ENCODE data around the gene NIN.
A peak's percentile ranks its signal among the peaks of the same experiment; 100 is the strongest.

Gene NIN

DNA sequence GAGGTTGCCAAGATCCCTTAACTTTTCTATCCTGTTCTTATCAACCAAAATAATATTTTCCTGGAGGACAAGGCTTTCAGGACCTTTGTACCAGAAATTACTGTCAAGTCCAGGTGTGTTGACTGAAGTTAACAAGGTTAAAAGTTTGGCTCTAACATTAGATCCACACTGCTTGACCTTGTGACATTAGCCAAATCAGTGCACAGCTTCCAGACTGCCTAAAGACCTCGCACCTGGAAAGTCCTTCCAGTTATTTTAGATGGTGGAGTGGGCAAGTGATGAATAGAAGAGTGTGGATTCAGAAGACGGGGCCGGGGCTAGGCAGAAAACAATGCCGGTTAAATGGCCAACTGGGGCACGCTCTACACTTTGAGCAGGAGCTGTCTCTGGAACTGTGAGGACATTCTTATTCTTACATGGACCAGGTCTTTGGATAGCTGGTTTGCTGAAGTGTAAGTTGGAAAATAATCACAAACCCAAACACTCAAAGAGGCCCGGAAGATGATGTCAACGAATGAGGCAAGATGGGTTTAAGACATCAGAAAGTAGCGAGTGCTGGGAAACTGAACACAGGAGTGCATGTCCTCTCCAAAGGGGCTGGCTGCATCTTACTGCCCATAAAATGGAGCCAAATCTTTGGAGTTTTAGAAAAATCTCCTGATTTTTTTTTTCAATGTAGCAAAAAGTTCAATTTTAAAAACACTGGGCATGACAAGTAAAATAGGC, 56.3 kb downstream of the NIN start:
- TF ChIP-seq, protein P1, sequence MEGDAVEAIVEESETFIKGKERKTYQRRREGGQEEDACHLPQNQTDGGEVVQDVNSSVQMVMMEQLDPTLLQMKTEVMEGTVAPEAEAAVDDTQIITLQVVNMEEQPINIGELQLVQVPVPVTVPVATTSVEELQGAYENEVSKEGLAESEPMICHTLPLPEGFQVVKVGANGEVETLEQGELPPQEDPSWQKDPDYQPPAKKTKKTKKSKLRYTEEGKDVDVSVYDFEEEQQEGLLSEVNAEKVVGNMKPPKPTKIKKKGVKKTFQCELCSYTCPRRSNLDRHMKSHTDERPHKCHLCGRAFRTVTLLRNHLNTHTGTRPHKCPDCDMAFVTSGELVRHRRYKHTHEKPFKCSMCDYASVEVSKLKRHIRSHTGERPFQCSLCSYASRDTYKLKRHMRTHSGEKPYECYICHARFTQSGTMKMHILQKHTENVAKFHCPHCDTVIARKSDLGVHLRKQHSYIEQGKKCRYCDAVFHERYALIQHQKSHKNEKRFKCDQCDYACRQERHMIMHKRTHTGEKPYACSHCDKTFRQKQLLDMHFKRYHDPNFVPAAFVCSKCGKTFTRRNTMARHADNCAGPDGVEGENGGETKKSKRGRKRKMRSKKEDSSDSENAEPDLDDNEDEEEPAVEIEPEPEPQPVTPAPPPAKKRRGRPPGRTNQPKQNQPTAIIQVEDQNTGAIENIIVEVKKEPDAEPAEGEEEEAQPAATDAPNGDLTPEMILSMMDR (IDR thresholded peaks at IDR 0.05; ENCODE audit: insufficient read depth, low read depth, low read length, missing control alignments), result no peak

DNA sequence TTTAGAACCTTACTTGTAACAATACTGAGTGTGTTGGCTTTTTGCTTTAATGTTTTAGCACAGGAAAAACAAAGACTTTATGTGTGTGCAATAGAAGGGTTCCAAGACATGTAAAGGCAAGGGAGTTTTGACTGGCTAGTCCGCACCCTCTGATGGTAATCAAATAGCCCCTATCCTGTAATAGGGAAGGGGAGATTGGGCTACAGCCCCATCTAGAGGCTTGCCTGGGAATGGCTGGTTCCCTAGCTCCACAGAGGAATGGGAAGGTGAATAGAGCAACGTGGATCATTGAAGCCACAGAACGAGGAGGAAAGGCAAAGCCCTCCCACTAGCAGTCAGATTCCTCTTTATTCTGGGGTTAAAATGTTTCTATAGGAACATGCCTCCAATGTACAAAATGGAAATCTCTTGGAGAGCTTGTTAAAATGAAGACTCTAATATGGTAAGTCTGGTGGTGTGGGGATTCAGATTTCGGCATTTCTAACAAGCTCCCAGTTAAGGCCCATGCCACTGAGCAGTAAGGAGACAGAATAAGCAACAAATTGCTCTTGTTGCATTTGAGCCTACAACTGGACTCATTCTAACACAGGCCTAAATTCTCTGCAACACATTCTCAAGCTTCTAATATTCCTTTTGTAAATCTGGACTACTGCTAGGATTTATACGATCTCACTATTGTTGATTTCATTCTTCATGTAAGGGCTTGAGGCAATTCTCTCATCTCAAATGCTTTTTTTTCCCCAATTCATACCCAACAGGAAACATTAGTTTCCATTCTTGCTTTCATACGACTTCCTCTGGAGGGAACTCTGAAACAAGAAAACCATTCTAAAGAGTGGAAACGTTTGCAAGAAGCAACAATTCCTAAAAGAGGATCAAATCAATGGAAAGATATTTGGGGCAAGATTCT, 57.1 kb downstream of the NIN start:
- TF ChIP-seq, protein P1 (IDR thresholded peaks at IDR 0.05; ENCODE audit: insufficient read depth, low read depth, low read length, missing control alignments), result peak; percentile 55
- DNase-seq (ENCODE audit: low read depth), result no peak
- H3K4me3 ChIP-seq (ENCODE audit: low read depth, low read length), result no peak overlapping the region

More for the DNA sequence above, 56.3 kb downstream of the NIN start:
- H3K4me3 ChIP-seq (ENCODE audit: low read depth, low read length), result no peak overlapping the region
- DNase-seq (ENCODE audit: low read depth), result no peak

DNA sequence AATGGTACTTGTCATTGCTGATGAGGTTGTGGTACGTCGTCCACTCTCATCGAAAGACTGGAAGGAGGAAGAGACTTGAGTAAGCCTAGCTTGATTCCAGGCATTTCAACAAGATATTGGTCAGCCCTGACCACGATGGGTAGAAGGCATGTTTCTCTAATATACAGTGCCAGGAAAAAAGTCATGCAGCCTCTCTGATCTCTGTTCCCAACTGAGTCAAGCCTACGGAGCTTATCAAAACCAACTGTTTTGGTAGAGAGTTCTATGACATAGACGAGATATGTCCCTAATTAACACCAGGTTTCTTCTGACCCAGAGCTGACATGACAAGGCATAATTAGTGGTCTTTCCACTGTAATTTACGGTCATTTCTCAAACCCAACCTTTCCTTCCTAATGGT, 58.5 kb downstream of the NIN start:
- H3K4me3 ChIP-seq (ENCODE audit: low read depth, low read length), result no peak overlapping the region
- TF ChIP-seq, protein P1 (IDR thresholded peaks at IDR 0.05; ENCODE audit: insufficient read depth, low read depth, low read length, missing control alignments), result no peak
- no peak for DNase-seq (ENCODE audit: low read depth)

DNA sequence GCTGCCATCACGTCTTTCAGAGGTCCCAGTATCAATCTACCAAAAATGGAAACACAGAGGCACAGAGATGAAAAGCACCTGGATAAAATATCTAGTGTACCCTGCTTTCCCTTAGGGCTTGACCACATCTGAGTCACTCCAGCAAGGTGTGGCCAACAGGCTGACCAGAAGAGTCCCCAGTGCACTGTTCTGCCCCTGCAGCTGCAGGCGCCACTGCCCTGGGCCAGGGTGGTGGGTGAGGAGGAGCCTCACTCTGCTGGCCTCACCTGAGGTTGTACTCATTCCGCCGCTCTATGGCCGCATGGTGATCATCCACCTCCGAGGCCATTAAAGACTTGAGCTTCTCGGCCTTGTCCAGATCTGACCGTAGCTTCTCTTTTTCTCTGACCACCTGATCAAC, 60.4 kb downstream of the NIN start:
- no peak for DNase-seq (ENCODE audit: low read depth)
- H3K4me3 ChIP-seq (ENCODE audit: low read depth, low read length), result no peak overlapping the region
- TF ChIP-seq, protein P1 (IDR thresholded peaks at IDR 0.05; ENCODE audit: insufficient read depth, low read depth, low read length, missing control alignments), result no peak

DNA sequence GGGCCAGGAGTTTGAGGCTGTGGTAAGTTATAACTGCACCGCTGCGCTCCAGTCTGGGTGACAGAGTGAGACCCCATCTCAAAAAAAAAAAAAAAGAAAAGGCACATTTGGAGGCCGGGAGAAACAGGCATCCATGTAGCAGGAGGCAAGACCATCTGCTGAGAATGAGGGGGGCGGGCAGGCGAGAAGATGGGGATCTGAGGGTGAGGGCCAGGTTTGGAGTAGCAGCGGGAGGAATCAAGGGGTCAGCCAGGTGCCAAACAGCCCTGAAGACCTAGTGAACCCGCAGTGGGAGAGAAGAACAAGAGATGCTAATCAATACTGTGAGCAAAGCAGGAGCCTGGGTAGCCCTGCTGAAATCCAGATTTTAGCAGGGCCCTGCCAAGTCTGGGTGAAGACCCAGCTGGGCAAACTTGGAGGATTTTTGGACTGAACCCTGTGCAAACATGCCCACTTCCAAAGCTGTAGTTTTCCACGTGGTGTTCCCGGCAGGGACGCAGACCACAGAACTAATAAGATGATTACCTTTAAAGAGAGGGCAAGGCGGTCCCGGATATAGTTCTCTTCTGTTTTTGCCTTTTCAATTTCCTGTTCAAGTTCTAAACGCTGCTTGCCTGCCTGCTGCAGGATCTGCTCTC, 61.0 kb downstream of the NIN start:
- TF ChIP-seq, protein P1 (IDR thresholded peaks at IDR 0.05; ENCODE audit: insufficient read depth, low read depth, low read length, missing control alignments), result no peak
- DNase-seq (ENCODE audit: low read depth), result no peak
- no peak overlapping the region for H3K4me3 ChIP-seq (ENCODE audit: low read depth, low read length)

DNA sequence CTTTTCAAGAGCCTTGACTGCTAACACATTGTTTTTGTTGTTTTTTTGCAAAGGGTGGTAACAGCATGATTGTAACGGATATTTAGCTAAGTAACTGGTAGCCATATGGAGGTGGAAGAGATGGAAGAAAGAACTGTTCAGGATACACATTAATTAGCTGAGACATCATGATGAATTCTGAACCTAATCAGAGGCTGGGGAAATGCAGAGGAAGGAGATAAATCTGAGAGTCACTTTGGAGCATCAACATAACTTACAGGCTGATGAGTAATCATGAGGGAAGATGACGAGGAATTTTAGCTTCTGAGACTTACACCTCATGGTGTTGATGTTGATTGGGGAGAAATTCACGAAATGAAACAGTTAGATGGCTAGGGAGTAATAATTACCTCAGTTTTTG, 62.3 kb downstream of the NIN start:
- TF ChIP-seq, protein P1 (IDR thresholded peaks at IDR 0.05; ENCODE audit: insufficient read depth, low read depth, low read length, missing control alignments), result no peak
- no peak for DNase-seq (ENCODE audit: low read depth)
- H3K4me3 ChIP-seq (ENCODE audit: low read depth, low read length), result no peak overlapping the region
